ENCODE measurements around the gene SLC35E4. TPM values are rescaled to one million over a fixed set of nuclear protein-coding genes. Genes with fewer than 3 reads are reported as not detected.

Gene SLC35E4
- total and polyA plus RNA-seq, 2 experiments from 2014 or later = 2.6 to 11.3 TPM

- TF ChIP-seq, protein P1, sequence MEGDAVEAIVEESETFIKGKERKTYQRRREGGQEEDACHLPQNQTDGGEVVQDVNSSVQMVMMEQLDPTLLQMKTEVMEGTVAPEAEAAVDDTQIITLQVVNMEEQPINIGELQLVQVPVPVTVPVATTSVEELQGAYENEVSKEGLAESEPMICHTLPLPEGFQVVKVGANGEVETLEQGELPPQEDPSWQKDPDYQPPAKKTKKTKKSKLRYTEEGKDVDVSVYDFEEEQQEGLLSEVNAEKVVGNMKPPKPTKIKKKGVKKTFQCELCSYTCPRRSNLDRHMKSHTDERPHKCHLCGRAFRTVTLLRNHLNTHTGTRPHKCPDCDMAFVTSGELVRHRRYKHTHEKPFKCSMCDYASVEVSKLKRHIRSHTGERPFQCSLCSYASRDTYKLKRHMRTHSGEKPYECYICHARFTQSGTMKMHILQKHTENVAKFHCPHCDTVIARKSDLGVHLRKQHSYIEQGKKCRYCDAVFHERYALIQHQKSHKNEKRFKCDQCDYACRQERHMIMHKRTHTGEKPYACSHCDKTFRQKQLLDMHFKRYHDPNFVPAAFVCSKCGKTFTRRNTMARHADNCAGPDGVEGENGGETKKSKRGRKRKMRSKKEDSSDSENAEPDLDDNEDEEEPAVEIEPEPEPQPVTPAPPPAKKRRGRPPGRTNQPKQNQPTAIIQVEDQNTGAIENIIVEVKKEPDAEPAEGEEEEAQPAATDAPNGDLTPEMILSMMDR (conservative IDR thresholded peaks at IDR 0.05; ENCODE audit: low read depth in 2 of 2) = no peak
- TF ChIP-seq ETS1 (IDR thresholded peaks at IDR 0.05) = no peak
- TF ChIP-seq NANOG (IDR thresholded peaks at IDR 0.05; ENCODE audit: borderline replicate concordance) = no peak
- TF ChIP-seq POLR2AphosphoS5 (IDR thresholded peaks at IDR 0.05; ENCODE audit: low read depth) = no peak
- TF ChIP-seq STAT1 (IDR thresholded peaks at IDR 0.05; ENCODE audit: unreplicated experiment) = no peak
- no peak for TF ChIP-seq CREB1 (CRISPR knock-in tag; IDR thresholded peaks at IDR 0.05; ENCODE audit: low read depth)
- no peak for TF ChIP-seq ZNF114 (CRISPR knock-in tag; IDR thresholded peaks at IDR 0.05)
- TF ChIP-seq, protein P2, sequence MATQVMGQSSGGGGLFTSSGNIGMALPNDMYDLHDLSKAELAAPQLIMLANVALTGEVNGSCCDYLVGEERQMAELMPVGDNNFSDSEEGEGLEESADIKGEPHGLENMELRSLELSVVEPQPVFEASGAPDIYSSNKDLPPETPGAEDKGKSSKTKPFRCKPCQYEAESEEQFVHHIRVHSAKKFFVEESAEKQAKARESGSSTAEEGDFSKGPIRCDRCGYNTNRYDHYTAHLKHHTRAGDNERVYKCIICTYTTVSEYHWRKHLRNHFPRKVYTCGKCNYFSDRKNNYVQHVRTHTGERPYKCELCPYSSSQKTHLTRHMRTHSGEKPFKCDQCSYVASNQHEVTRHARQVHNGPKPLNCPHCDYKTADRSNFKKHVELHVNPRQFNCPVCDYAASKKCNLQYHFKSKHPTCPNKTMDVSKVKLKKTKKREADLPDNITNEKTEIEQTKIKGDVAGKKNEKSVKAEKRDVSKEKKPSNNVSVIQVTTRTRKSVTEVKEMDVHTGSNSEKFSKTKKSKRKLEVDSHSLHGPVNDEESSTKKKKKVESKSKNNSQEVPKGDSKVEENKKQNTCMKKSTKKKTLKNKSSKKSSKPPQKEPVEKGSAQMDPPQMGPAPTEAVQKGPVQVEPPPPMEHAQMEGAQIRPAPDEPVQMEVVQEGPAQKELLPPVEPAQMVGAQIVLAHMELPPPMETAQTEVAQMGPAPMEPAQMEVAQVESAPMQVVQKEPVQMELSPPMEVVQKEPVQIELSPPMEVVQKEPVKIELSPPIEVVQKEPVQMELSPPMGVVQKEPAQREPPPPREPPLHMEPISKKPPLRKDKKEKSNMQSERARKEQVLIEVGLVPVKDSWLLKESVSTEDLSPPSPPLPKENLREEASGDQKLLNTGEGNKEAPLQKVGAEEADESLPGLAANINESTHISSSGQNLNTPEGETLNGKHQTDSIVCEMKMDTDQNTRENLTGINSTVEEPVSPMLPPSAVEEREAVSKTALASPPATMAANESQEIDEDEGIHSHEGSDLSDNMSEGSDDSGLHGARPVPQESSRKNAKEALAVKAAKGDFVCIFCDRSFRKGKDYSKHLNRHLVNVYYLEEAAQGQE (IDR thresholded peaks at IDR 0.05; ENCODE audit: unreplicated experiment) = no peak
These were observed 25.3 kb upstream of the SLC35E4 start (continued) for GRCh38 chr22:30610299-30610698.

GRCh38 chr22:30611197-30611596 is 24.4 kb upstream of the SLC35E4 start:
- Histone ChIP-seq H3K79me2 (replicated peaks; ENCODE audit: insufficient read depth) (peaks cover 8% of the 10 kb centered on the region), H2AFZ (no peak overlapping the region), H3K27ac (ENCODE audit: low read depth) (no peak overlapping the region), H3K27me3 (ENCODE audit: insufficient read depth) (no peaks in the 10 kb centered on the region), H3K4me3 (no peak overlapping the region), H4K20me1 (replicated peaks; ENCODE audit: insufficient read depth) (no peaks in the 10 kb centered on the region), H3K4me1 (ENCODE audit: insufficient read depth) (peaks cover 24% of the 10 kb centered on the region), H3K4me2 (no peak overlapping the region), H3K36me3 (ENCODE audit: insufficient read depth) (peaks cover 8% of the 10 kb centered on the region), H3F3A (replicated peaks; ENCODE audit: low read depth) (no peaks in the 10 kb centered on the region), H3K9me2 (ENCODE audit: insufficient read depth) (no peaks in the 10 kb centered on the region)
- peaks cover 54% of the 10 kb centered on the region for H3K36me3 Mint-ChIP-seq (ENCODE audit: low read depth)
- ATAC-seq = no peak
- peaks cover 9% of the 10 kb centered on the region for H3K27me3 Mint-ChIP-seq (ENCODE audit: insufficient read depth, low read depth, poor library complexity)
- H3K4me3 Mint-ChIP-seq = no peak overlapping the region
- no peak for DNase-seq (ENCODE audit: low spot score)
- no peaks in the 10 kb centered on the region; the same call in 2 of the 3 replicates for H3K9me3 Mint-ChIP-seq
- H3K27ac Mint-ChIP-seq = no peak overlapping the region
- H3K4me1 Mint-ChIP-seq = peaks cover 28% of the 10 kb centered on the region
- TF ChIP-seq STAT1 (IDR thresholded peaks at IDR 0.05; ENCODE audit: unreplicated experiment) = no peak
- no peak for TF ChIP-seq CREB1 (CRISPR knock-in tag; IDR thresholded peaks at IDR 0.05; ENCODE audit: low read depth)
- TF ChIP-seq ZNF331 (CRISPR knock-in tag; IDR thresholded peaks at IDR 0.05; ENCODE audit: low read depth) = no peak
- TF ChIP-seq, protein P1 (conservative IDR thresholded peaks at IDR 0.05; ENCODE audit: low read depth in 2 of 2) = no peak
- no peak for TF ChIP-seq NANOG (IDR thresholded peaks at IDR 0.05; ENCODE audit: borderline replicate concordance)
- TF ChIP-seq, protein P2 (IDR thresholded peaks at IDR 0.05; ENCODE audit: unreplicated experiment) = no peak
- no peak for TF ChIP-seq EZH2phosphoT487 (IDR thresholded peaks at IDR 0.05; ENCODE audit: unreplicated experiment)
- no peak for TF ChIP-seq EZH2 (IDR thresholded peaks at IDR 0.05; ENCODE audit: low read depth, unreplicated experiment)
- no peak for TF ChIP-seq POLR2AphosphoS5 (IDR thresholded peaks at IDR 0.05; ENCODE audit: low read depth)
